Stimulated activated CD8-positive, alpha-beta memory T cell treated with anti-CD3 and anti-CD28 coated beads, Interleukin-15, amount 100 ng/mL, for 4 hours (primary cell): ENCODE data around the gene GLRA1.
"Not testable (repeated sequence)": the region's sequence is repeated elsewhere in the genome, so short reads cannot be mapped to it uniquely, and the experiment has no call there.

ENCODE experiments used
- DNase-seq, 2 donors: peaks; one replicate each; pipeline ENCODE4 v3.0.0-alpha.2; 2020; ENCODE audit warnings: low read depth in 2 of 2

Gene GLRA1

GRCh38 chr5:151917904-151918303 is 6.7 kb downstream of the GLRA1 start:
- DNase-seq: no peak

- no peak for DNase-seq
These were observed 11.2 kb downstream of the GLRA1 start for GRCh38 chr5:151913425-151913824.

- no peak for DNase-seq
These were observed 12.3 kb downstream of the GLRA1 start for GRCh38 chr5:151912360-151912759.

GRCh38 chr5:151911011-151911410 is 13.6 kb downstream of the GLRA1 start:
- no peak for DNase-seq

- DNase-seq: no peak
These were observed 15.0 kb downstream of the GLRA1 start for GRCh38 chr5:151909628-151910027.

GRCh38 chr5:151906246-151906645 is 18.4 kb downstream of the GLRA1 start:
- DNase-seq: no peak

- DNase-seq: no peak
These were observed 19.1 kb downstream of the GLRA1 start for GRCh38 chr5:151905557-151905961.

GRCh38 chr5:151904909-151905308 is 19.7 kb downstream of the GLRA1 start:
- no peak for DNase-seq

- no peak for DNase-seq
These were observed 20.5 kb downstream of the GLRA1 start for GRCh38 chr5:151904127-151904526.

GRCh38 chr5:151903243-151903653 is 21.4 kb downstream of the GLRA1 start:
- no peak for DNase-seq

GRCh38 chr5:151902215-151902614 is 22.4 kb downstream of the GLRA1 start:
- DNase-seq: no peak

- DNase-seq: no peak
These were observed 23.0 kb downstream of the GLRA1 start for GRCh38 chr5:151901611-151902010.

- no peak for DNase-seq
These were observed 23.8 kb downstream of the GLRA1 start for GRCh38 chr5:151900891-151901290.

GRCh38 chr5:151899399-151899798 is 25.3 kb downstream of the GLRA1 start:
- no peak for DNase-seq

GRCh38 chr5:151897896-151898295 is 26.8 kb downstream of the GLRA1 start:
- no peak for DNase-seq

GRCh38 chr5:151897020-151897552 is 27.6 kb downstream of the GLRA1 start:
- no peak for DNase-seq

GRCh38 chr5:151896031-151896691 is 28.5 kb downstream of the GLRA1 start:
- no peak for DNase-seq

GRCh38 chr5:151895660-151896030 is 29.0 kb downstream of the GLRA1 start:
- no peak for DNase-seq

- DNase-seq: not testable (repeated sequence)
These were observed 31.2 kb downstream of the GLRA1 start for GRCh38 chr5:151893485-151893884.

- no peak for DNase-seq
These were observed 32.3 kb downstream of the GLRA1 start for GRCh38 chr5:151892393-151892792.

GRCh38 chr5:151890299-151890698 is 34.4 kb downstream of the GLRA1 start:
- no peak for DNase-seq

GRCh38 chr5:151889614-151890013 is 35.0 kb downstream of the GLRA1 start:
- DNase-seq: no peak

- no peak for DNase-seq
These were observed 37.9 kb downstream of the GLRA1 start for GRCh38 chr5:151886546-151887275.
